HEK293 (cell line): ENCODE data around the gene MAP2.

Experiments
- CTCF ChIA-PET: fragments of 350-600 bp; formaldehyde crosslinking; extraction: SDS; loops from one replicate; lab custom pipeline; 2021; ENCODE audit warnings: antibody characterized with exemption; lab: Yijun Ruan, JAX
- POLR2A ChIA-PET: fragments of 300-600 bp; formaldehyde crosslinking; extraction: SDS; loops from one replicate; lab custom pipeline; 2020; ENCODE audit warnings: antibody characterized with exemption, inconsistent platforms; lab: Yijun Ruan, JAX
- H3K27ac ChIP-seq: fragments of 200-500 bp; sonication (Bioruptor generic); 2 replicates; pipeline ENCODE4 v1.5.1; 2014; ENCODE audit warnings: low read depth, low read length, control low read depth, inconsistent platforms; ENCODE audit errors: extremely low read depth
- H3K36me3 ChIP-seq, 2 experiments: fragments of 200-500 bp in 1 of 2; sonication (Bioruptor generic) in 1 of 2; 1 replicate in 1 of 2; 2 replicates in 1 of 2; pipeline ENCODE4 v1.5.1; 2014 to 2017; ENCODE audit warnings: inconsistent platforms in 2 of 2, low read length in 2 of 2; ENCODE audit not compliant: control insufficient read depth in 2 of 2, insufficient read depth in 1 of 2
- H3K4me1 ChIP-seq: fragments of 200-500 bp; sonication (Bioruptor generic); 2 replicates; pipeline ENCODE4 v1.5.1; 2014; ENCODE audit warnings: mild to moderate bottlenecking, low read length, inconsistent platforms; ENCODE audit not compliant: control insufficient read depth, insufficient read depth
- H3K4me3 ChIP-seq: 2 replicates; pipeline ENCODE4 v1.5.1; 2011; ENCODE audit warnings: low read depth, mild to moderate bottlenecking, control low read depth, low read length, moderate library complexity
- H3K9me3 ChIP-seq: fragments of 200-500 bp; sonication (Bioruptor generic); 2 replicates; pipeline ENCODE4 v1.5.1; 2014; ENCODE audit warnings: low read depth, low read length, inconsistent platforms; ENCODE audit not compliant: control insufficient read depth, insufficient read depth
- BCL11A ChIP-seq: fragments of 450-650 bp; formaldehyde crosslinking; IDR thresholded peaks from 2 replicates; pipeline ENCODE4 v1.5.1; 2016; ENCODE audit warnings: low read depth, missing biosample characterization, missing genetic modification characterization
- HOXD13 ChIP-seq: sonication (generic); formaldehyde crosslinking; IDR thresholded peaks from 2 replicates; pipeline ENCODE4 v1.8.0; 2022; ENCODE audit warnings: missing genetic modification reagents, borderline replicate concordance
- KLF9 ChIP-seq: fragments of 450-650 bp; formaldehyde crosslinking; IDR thresholded peaks from 2 replicates; pipeline ENCODE4 v1.5.1; 2016; ENCODE audit warnings: missing biosample characterization, missing genetic modification characterization, low read depth
- PRDM10 ChIP-seq: fragments of 450-650 bp; formaldehyde crosslinking; IDR thresholded peaks from 2 replicates; pipeline ENCODE4 v1.5.1; 2016; ENCODE audit warnings: missing biosample characterization, missing genetic modification characterization
- YY1 ChIP-seq: fragments of 450-650 bp; formaldehyde crosslinking; IDR thresholded peaks from 2 replicates; pipeline ENCODE4 v1.5.1; 2018; ENCODE audit warnings: missing biosample characterization, missing genetic modification characterization
- ZFP41 ChIP-seq: fragments of 450-650 bp; formaldehyde crosslinking; IDR thresholded peaks from 2 replicates; pipeline ENCODE4 v1.5.1; 2016; ENCODE audit warnings: missing biosample characterization, missing genetic modification characterization, borderline replicate concordance
- ZNF148 ChIP-seq: fragments of 450-650 bp; formaldehyde crosslinking; IDR thresholded peaks from 2 replicates; pipeline ENCODE4 v1.5.0; 2017; ENCODE audit warnings: missing biosample characterization, missing genetic modification characterization, borderline replicate concordance
- ZNF19 ChIP-seq: fragments of 450-650 bp; formaldehyde crosslinking; IDR thresholded peaks from 2 replicates; pipeline ENCODE4; 2016; ENCODE audit warnings: missing biosample characterization, missing genetic modification characterization, low read depth
- ZNF658 ChIP-seq: fragments of 450-650 bp; formaldehyde crosslinking; IDR thresholded peaks from 2 replicates; pipeline ENCODE4; 2016; ENCODE audit warnings: missing biosample characterization, missing genetic modification characterization
- ZNF677 ChIP-seq: fragments of 450-650 bp; IDR thresholded peaks from 2 replicates; pipeline ENCODE4 v1.5.0; 2018; ENCODE audit warnings: missing biosample characterization, mild to moderate bottlenecking, missing genetic modification characterization, moderate library complexity
- ZNF701 ChIP-seq: fragments of 450-650 bp; formaldehyde crosslinking; IDR thresholded peaks from 2 replicates; pipeline ENCODE4 v1.5.1; 2016; ENCODE audit warnings: missing biosample characterization, missing genetic modification characterization
- ZNF776 ChIP-seq: fragments of 450-650 bp; formaldehyde crosslinking; IDR thresholded peaks from 2 replicates; pipeline ENCODE4 v1.5.0; 2017; ENCODE audit warnings: missing biosample characterization, missing genetic modification characterization, borderline replicate concordance
- ZNF785 ChIP-seq: fragments of 450-650 bp; formaldehyde crosslinking; IDR thresholded peaks from 2 replicates; pipeline ENCODE4 v1.5.1; 2016; ENCODE audit warnings: missing biosample characterization, missing genetic modification characterization
- ZNF791 ChIP-seq: fragments of 450-650 bp; formaldehyde crosslinking; IDR thresholded peaks from 2 replicates; pipeline ENCODE4 v1.5.1; 2016; ENCODE audit warnings: missing biosample characterization, missing genetic modification characterization
- TF ChIP-seq, protein P1 (sequence below): fragments of 450-650 bp; formaldehyde crosslinking; optimal IDR thresholded peaks from 2 replicates; pipeline ENCODE3; 2016; ENCODE audit warnings: missing biosample characterization, mild to moderate bottlenecking, missing genetic modification characterization
- TF ChIP-seq, protein P2 (sequence below): fragments of 450-650 bp; formaldehyde crosslinking; IDR thresholded peaks from 2 replicates; pipeline ENCODE4 v1.5.1; 2016; ENCODE audit warnings: missing biosample characterization, missing genetic modification characterization

MAP2 gene

DNA sequence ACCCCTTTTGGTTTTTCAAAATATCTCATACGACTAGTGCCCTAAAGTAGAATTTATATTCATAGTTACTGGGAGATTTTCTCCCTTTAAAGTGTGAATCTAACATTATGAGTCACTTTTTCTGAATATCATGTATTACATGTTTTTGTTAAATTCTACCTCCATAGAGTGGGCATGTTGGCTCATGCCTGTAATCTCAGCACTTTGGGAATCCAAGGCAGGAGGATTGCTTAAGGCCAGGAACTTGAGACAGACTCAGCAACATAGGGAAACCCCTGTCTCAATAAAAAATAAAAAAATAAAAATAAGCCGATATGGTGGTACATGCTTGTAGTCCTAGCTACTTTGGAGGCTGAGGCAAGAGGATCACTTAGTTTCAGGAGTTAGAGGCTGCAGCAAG, 302.5 kb downstream of the MAP2 start:
- ChIA-PET POLR2A (no interaction called here), CTCF (no interaction called here)
- TF ChIP-seq ZNF658 (tag by site-specific recombination) (no peak), HOXD13 (CRISPR knock-in tag) (no peak), ZNF677 (tag by site-specific recombination) (no peak), BCL11A (tag by site-specific recombination) (no peak)
- TF ChIP-seq, protein P1, sequence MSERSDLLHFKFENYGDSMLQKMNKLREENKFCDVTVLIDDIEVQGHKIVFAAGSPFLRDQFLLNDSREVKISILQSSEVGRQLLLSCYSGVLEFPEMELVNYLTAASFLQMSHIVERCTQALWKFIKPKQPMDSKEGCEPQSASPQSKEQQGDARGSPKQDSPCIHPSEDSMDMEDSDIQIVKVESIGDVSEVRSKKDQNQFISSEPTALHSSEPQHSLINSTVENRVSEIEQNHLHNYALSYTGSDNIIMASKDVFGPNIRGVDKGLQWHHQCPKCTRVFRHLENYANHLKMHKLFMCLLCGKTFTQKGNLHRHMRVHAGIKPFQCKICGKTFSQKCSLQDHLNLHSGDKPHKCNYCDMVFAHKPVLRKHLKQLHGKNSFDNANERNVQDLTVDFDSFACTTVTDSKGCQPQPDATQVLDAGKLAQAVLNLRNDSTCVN (tag by site-specific recombination) = no peak
- TF ChIP-seq, protein P2, sequence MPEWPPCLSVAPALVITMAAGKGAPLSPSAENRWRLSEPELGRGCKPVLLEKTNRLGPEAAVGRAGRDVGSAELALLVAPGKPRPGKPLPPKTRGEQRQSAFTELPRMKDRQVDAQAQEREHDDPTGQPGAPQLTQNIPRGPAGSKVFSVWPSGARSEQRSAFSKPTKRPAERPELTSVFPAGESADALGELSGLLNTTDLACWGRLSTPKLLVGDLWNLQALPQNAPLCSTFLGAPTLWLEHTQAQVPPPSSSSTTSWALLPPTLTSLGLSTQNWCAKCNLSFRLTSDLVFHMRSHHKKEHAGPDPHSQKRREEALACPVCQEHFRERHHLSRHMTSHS (tag by site-specific recombination) = no peak

GRCh38 chr2:209727077-209727476, 303.2 kb downstream of the MAP2 start:
- TF ChIP-seq YY1 (tag by site-specific recombination) = no peak
- no peak for TF ChIP-seq KLF9 (tag by site-specific recombination)
- no peak for TF ChIP-seq ZNF776
- H3K36me3 ChIP-seq = no peaks in the 10 kb centered on the region
- H3K4me1 ChIP-seq = no peaks in the 10 kb centered on the region
- H3K27ac ChIP-seq = no peak overlapping the region
- ChIA-PET CTCF (no interaction called here), POLR2A (no interaction called here)
- H3K4me3 ChIP-seq = no peak overlapping the region
- H3K9me3 ChIP-seq = no peaks in the 10 kb centered on the region

More for the DNA sequence above, 302.5 kb downstream of the MAP2 start:
- H3K9me3 ChIP-seq = no peaks in the 10 kb centered on the region
- no peak overlapping the region for H3K4me3 ChIP-seq
- no peaks in the 10 kb centered on the region for H3K36me3 ChIP-seq
- H3K27ac ChIP-seq = no peak overlapping the region
- H3K4me1 ChIP-seq = no peaks in the 10 kb centered on the region

DNA sequence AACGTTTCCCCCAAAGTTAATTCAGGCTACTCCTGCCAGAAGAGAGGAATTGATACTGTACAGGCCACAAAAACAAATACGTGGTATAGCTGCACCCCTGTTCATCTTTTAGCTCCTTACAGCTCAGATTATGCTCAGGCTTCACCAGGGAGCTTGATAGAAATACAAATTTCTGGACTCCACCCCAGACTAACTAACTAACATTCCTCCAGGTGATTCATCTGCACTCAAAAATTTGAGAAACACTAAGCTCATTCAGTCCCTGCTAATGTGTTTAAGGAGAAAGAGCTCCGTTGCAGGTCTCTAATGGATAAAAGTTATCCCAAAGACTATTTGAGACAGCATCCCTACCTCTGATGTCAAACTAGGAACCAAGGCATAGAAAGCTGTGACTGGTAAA, 311.0 kb downstream of the MAP2 start:
- H3K36me3 ChIP-seq = no peaks in the 10 kb centered on the region
- H3K27ac ChIP-seq = no peak overlapping the region
- CTCF ChIA-PET = interaction anchor here (0.7 to 1.1 kb wide), 2 partner anchors 87 to 384 kb away, joined by 3 read pairs; no protein-coding TSS in a partner anchor
- no peak for TF ChIP-seq ZNF701 (tag by site-specific recombination)
- TF ChIP-seq ZNF148 (tag by site-specific recombination) = no peak
- TF ChIP-seq, protein P1 (tag by site-specific recombination) = no peak
- TF ChIP-seq ZNF791 (tag by site-specific recombination) = no peak
- no peak for TF ChIP-seq PRDM10 (tag by site-specific recombination)
- TF ChIP-seq ZNF19 (tag by site-specific recombination) = no peak
- TF ChIP-seq ZNF785 = no peak
- no peak for TF ChIP-seq ZFP41 (tag by site-specific recombination)
- no peak overlapping the region for H3K4me3 ChIP-seq
- H3K9me3 ChIP-seq = no peaks in the 10 kb centered on the region
- POLR2A ChIA-PET = no interaction called here
- H3K4me1 ChIP-seq = no peaks in the 10 kb centered on the region
